Measurements from ENCODE around the gene SUPT20H.

GRCh38 chr13:36997716-36998427, 61.6 kb downstream of the SUPT20H start:
- TF ChIP-seq CTCF (IDR thresholded peaks at IDR 0.05; ENCODE audit: low read length) (no peak), EZH2 (IDR thresholded peaks at IDR 0.05; ENCODE audit: borderline replicate concordance, low read length) (no peak)

All from OCI-LY1 (cell line).